NCI-H1930 (cell line): ENCODE data around the gene DDO.

Experiments
- DNase-seq, 2 experiments: peaks; one replicate each; lab custom pipeline; 2025; lab: John Stamatoyannopoulos, UW

DDO gene

DNA sequence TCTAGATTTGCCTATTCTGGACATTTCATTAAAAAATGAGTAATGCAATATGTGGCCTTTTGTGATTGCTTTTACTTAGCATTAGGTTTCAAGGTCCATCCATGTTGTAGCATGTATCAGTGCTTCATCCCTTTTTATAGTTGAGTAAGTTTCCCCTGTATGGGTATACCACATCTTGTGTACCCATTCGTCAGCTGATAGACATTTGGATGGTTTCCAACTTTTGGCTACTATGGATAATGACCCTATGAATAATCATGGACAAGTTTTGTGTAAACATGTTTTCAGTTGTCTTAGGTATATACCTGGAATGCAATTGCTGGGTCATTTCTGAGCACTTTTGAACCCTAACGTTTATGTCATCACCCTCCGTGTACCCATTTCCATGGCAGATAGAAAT is 72.6 kb downstream of the DDO start:
- no peak for DNase-seq
